GM21367 (cell line): Measurements from ENCODE around the gene STRAP.
"Not testable (repeated sequence)": the region's sequence is repeated elsewhere in the genome, so short reads cannot be mapped to it uniquely, and the experiment has no call there.

Experiments
- ATAC-seq: cut with Tn5 transposase; IDR thresholded peaks from one replicate; pipeline ENCODE4 v1.9.1; 2021; ENCODE audit not compliant: unreplicated experiment

Gene STRAP

DNA sequence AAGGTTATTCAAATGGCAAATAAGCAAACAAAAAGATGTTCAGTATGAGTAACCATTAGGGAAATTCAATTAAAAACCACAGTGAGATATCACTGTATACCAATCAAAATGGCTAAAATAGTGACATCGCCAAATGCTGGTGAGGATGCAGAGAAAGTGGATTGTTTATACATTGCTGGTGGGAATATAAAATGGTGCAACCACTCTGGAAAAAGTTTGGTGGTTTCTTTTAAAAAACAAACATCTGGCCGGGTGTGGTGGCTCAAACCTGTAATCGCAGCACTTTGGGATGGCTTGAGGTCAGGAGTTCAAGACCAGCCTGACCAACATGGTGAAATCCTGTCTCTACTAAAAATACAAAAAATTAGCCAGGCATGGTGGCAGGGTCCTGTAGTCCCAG, 14.0 kb upstream of the STRAP start:
- ATAC-seq, result no peak

DNA sequence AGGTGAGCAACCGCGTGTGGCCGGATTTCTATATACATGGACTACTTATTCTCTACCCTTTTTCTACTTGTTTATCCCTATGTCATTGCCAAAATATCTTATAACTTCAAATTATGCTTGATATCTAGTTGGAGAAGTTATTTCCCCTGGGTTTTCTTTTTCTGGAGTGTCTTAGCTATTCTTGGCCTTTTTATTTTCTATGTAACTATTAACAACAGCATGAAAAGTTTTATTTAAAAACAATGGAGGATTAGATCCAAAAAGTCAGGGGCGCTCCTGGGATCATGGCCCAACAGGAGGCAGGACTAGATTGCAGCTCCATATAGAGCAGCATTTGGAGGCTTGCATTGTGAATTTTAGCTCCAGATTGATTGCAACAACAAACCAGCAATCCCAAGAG, 8.6 kb upstream of the STRAP start:
- no peak for ATAC-seq

DNA sequence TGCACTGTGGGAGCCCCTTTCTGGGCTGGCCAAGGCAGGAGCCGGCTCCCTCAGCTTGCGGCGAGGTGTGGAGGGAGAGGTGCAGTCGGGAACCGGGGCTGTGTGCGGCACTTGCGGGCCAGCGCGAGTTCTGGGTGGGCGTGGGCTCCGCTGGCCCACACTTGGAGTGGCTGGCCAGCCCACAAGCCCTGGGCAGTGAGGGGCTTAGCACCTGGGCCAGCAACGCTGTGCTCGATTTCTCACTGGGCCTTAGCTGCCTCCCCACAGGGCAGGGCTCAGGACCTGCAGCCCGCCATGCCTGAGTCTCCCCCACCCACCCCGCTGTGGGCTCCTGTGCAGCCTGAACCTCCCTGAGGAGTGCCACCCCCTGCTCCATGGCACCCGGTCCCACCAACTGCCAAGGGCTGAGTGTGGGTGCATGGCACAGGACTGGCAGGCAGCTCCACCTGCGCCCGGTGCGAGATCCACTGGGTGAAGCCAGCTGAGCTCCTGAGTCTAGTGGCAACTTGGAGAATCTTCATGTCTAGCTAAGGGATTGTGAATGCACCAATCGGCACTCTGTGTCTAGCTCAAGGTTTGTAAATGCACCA, 7.5 kb upstream of the STRAP start:
- not testable (repeated sequence) for ATAC-seq

DNA sequence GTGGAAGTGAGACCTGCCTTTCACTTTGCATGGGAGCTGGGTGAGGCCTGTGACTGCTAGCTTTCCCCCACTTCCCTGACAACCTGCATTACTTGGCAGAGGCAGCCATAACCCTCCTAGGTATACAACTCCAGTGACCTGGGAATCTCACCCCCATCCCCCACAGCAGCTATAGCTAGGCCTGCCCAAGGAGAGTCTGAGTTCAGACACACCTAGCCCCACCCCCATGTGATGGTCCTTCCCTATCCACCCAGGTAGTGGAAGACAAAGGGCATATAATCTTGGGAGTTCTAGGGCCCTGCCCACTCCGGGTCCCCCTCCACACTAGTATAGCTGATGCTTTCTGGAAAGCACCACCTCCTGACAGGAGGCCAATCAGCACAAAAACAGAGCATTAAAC, 6.3 kb upstream of the STRAP start:
- ATAC-seq, result no peak

DNA sequence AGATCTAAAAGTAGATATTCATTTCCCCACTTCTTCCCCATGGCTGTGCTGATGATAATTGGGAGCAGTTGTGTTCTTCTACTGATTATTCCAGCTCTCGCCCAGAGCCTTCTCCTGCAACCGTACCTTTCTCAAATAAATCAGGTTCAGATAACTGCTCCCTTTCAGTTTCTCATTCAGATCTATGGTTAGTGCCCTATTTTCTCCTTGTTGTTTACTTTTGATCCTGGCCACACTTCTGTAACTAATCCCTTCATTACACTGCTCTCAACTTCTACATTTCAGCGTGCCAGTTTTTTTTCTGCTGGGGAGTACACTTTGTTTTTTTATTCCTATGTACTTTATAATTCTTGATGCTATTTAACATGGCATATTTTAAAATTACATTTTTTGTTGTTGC, 2.8 kb upstream of the STRAP start:
- no peak for ATAC-seq

DNA sequence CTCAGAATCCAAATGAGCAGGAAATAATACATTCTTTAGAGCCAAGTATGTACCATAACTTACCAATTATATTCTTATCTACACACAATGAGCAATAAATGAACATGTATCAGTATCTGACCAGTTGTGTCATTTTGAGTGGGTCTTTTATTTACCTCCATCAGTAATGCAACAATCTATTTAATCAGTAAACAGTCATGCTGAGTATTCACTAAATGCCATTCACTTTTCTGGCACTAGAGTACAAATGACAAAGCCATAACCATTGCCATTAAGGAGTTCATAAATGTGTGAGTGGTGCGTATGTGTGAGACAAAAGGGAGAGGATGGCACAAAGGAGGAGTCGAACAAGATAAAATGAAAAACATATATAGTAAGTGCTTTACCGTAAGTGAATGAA, 1.5 kb upstream of the STRAP start:
- no peak for ATAC-seq

DNA sequence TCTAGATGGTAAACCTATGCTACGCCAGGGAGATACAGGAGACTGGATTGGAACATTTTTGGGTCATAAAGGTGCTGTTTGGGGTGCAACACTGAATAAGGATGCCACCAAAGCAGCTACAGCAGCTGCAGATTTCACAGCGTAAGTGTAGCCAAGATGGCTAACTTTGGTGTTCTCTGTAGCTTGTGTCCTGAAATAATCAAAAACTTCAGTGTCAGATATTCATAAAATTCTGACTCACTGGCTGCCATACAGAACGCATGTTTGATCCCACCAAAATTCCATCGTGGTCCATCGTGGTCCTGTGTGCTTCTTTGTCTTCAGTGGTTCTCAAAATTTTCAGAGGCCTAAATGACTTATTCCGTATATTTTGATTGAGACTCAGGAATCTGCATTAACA, 1.3 kb downstream of the STRAP start:
- no peak for ATAC-seq

DNA sequence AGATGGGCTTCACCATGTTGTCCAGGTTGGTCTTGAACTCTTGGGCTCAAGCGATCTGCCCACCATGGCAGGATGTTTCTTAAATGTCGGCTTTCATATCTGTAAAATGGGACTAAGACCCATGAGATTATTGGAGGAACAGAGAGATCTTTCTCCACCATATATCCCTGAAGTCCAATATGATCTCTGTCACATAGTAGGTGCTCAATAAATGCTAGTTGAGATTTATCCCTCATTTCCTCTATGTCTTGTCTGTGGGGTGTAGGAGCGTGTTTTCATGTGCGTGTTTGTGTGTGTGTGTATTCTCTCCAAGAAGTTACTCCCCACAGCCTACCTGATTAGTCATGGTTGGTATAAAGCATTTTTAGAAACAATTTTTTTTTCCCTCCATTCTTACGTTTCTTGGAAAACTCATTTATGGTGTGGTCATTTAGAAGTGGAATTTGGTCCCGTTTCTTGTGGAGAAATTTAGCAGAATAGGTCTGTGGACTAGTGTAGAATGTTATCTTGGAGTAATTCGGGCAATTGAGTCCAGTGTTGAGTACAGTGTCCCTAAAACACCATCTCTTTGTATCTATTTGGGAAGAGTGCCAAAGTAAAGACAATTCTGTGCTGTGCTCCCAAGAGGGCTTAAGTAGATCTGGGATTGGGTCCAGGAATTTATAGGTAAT, 4.3 kb downstream of the STRAP start:
- no peak for ATAC-seq

DNA sequence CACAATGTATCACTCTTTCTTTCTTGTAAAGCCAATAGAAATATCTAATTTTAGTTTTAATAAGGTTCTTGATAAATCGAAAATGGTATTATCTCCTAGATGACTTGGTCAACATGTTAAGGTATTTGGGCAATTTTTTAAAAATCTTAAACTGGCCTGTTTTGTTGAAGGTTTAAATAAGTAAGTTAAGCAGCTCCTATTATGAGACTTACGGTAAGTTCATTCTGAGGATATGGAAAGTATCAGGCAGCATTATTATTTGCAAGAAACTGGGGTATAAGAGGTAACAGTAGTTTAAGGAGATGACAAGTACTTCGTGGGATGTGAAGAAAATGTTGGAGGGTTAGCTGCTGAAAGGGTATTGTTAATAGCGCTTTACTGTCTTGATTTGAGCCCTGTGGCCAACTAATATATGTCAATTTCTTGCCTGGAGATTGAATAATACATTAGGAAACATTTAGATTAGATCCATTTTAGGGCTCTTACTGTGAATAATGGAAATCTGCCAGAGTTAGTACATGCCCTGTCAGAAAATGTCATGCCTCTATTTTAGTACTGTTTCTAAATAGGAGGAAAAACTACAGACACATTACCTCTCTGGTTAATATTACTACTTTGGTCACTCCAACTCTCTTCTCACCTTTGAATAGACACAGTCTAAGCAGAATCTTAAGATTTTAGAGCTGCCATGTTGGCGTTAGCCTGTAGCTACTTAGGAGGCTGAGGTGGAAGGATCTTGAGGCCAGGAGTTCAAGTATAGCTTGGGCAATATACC, 5.0 kb downstream of the STRAP start:
- ATAC-seq, result no peak

DNA sequence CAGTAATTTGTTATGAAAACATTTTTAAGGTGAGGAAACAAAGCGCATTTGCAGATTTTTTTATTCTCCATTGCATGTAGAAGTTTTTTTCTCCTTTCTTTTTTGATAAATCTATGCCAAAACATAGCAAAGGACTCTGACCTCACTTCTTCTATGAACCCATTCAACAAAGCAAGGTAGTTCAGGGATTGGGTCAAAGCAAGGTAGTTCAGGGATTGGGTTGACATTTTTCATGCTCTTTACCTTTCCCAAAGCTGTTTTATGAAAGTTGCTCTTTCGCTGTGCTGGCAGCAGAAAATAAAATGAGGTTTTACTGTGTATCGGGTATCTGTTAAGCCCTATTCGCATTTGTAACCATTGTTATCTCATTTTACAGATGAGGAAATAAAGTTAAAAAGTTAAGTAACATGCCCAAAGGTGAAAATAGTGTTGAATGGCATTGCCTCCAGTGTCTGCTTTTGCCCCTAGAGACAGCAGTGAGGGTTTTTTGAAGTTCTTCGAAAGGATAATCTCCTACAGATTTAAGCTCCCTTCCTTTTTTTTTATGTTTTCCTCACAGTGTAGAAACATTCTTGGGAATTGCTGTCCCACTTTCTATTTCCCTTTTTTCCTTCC, 10.6 kb downstream of the STRAP start:
- no peak for ATAC-seq

DNA sequence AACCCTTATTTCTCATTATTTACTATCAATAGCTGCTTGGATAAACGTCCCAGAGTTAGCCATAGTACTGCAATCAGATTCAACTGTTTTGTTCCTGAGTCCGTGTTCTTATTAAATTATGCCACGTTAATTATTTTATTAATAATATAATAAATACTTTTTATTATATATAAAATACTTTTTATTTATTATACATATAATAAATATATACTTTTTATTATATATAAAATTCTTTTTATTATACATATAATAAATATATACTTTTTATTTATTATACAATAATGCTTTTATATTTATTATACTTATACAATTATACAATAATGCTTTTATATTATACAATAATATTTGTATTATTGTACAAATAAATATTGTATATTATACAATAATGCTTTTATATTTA, 11.1 kb downstream of the STRAP start:
- ATAC-seq, result no peak

DNA sequence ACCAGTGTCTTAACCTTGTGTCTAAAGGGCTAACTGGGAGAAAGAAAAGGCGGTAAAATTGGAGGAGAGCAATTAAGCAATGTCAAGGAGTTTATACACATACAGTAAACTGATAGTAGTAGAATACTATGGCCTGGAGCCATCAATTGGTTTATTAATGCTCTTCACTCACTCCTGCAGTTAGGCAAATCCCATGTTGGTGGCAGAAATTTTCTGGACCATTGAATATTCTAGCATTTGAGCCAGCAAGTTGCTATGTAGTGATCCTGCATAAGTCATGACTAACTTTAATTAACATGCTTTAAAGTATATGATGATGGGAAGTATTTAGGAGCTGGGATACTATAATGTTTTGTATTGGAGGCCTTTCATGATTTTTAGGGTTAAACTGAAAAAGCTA, 14.7 kb downstream of the STRAP start:
- ATAC-seq, result no peak

DNA sequence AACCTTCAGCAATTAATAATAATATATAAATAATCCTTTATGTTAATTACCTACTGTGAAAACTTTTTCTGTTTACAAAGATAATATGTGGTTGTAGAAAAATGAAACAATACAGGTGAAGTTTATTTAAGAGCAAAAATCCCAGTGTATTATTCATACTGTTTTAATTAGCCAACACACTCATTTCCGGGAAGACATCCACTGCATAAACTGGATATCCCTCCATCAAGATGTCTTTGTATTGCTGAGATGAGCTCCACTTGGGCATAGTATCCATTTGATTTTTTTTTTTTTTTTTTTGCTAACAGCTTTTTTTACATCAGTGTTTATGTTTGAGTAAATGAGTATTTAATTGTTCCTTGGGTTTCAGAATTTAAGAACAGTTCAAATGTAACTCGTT, 15.2 kb downstream of the STRAP start:
- ATAC-seq, result no peak

DNA sequence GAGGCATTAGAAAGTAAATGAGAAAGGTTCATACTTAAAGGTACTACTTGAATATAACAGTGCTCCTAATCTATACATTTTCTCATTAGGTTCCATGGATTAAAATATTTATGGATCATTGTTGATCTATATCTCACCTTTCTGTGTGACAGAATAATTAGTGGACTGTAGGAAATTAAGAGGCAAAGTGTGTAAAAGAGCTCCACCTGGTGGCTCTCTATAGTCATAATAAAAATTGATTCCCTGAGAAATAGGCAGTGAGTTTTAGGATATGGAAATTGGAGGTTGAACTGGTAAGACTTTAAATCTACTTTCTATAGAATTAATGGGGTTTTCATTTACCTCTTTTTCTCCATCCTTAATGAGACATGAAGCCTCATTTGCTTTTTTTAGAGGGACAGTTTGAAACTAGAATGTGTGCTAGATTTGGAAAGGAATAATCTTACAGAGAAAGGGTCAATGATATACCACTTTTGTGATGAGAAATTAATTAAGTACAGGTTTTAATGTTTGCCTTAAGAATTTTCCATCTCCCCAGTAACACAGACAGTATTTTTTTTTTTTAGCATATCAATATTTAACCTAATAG, 17.2 kb downstream of the STRAP start:
- ATAC-seq, result peak; percentile 64

DNA sequence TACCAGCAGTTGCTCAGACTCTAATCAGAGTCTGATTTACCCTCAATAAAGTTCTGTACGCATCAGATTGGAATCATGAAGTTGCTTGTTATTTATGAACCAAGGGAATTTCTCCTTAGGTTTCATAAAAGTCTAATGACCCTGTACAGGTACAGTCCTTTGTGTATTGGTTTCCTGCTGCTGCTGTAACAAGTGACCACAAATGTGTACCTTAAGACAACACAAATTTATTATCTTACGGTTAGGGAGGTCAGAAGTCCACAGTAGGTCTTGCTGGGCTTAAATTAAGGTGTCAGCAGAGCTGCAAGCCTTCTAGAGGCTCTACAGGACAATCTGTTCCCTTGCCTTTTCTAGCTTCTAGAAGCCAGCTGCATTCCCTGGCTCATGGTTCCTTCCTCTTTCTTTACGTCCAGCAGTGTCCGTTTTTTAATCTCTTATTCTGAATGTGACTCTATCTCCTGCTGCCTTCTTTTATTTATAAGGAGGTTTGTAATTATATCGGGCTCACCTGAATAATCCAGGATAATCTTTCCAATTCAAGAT, 22.3 kb downstream of the STRAP start:
- ATAC-seq, result no peak

DNA sequence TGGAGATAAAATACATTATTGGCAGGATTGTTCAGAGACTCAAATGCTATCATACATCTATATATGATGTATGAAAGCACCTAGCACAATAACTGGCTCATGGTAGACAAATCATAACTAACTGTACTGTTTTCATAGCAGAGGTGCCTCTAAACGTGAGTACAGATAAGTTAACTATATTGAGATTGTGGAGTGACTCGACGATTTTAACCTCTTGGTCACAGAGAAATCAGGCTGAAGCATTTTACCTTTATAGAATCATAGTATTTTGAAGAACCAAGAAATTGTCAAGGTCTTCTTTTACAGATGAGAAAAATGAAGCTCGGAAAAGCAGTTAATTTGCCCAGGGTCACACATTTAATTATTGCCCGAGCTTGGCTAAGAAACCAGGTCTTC, 28.3 kb downstream of the STRAP start:
- no peak for ATAC-seq

DNA sequence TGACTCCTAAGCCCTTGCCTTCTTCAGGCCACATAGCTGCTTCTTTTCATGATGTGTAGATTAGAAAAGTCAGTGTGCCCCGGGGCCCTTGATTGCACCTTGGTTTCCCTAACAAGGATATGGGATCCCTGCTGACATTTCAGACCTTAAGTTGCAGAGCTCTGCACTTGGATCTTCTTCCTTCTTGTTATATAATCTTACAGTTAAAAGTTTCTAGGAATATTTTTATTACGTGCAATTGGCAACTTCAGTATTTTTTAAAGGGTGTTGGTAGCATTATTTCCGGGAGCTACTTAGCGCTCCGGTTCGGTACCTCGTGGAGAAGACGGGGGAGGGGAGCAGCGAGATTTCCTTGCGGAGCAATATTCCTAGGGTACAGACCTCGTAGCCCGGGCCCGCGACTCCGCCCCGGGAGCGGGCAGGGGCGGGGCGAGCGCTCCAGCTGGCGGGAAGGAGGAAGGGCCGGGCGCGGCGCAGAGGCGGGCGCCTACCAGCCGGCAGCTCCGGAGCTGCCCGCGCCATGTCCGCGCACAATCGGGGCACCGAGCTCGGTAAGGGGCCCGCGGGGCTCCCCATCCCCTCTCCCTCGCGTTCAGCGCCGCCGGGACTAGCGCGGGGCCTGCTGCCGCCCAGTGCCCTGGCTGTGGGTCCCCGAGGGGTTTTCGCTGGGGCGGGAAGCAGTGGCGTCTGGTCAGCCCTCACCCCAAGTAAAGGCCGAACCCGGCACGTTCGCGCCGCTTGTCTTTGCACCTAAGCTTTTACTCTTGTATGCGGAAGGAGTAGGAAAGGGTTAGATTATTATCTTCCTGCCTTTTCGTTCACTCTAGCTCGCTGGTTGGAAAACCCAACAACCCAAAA, 28.9 kb downstream of the STRAP start, which contains the start of gene DERA:
Gene DERA, plus strand, starts transcription at position 469 of the 858 bp plus-strand sequence. Its CDS starts 52 bp downstream, at position 521.
- ATAC-seq, result peak; percentile 91

DNA sequence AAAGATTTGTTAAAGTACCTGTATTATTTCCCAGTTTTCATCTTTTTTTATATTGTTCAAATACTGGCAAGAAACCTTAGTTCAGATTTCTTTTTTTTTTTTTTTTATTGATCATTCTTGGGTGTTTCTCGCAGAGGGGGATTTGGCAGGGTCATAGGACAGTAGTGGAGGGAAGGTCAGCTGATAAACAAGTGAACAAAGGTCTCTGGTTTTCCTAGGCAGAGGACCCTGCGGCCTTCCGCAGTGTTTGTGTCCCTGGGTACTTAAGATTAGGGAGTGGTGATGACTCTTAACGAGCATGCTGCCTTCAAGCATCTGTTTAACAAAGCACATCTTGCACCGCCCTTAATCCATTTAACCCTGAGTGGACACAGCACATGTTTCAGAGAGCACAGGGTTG, 29.7 kb downstream of the STRAP start:
- not testable (repeated sequence) for ATAC-seq

DNA sequence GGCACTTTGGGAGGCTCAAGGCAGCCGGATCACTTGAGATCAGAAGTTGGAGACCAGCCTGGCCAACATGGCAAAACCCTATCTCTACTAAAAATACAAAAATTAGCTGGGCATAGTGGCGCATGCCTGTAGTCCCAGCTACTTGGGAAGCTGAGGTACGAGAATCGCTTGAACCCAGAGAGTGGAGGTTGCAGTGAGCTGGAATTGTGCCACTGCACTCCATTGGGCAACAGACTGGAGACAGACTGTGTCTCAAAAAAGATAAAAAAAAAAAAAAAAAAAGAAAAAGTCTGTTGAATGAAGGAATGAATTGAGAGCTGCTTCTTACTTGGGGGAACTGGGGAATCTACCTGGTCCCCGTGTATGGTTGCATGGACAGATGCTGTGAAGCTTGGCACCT, 31.9 kb downstream of the STRAP start:
- ATAC-seq, result not testable (repeated sequence)

DNA sequence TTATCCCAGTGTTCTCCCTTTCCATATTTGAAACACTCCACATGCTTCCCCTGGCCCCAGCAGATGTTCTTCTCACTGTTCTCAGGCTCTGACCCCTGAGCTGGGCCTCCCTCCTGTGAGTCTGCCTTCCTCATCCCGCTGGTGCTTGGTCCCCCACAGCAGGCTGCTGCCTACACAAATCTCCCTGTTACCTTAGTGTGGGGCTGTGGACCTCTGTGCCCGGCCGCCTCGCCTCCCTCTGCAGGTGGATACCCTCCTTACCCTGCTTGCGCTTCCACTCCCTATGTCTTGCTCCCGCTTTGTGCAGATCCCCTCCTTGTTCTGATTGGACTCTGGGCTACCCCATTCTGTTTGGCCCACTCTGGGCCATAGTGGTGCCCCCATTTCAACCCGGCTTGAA, 35.9 kb downstream of the STRAP start:
- no peak for ATAC-seq
